Fibroblast of pulmonary artery (primary cell): ENCODE data around the gene POLR2H.

ENCODE experiments used
- DNase-seq: peaks from one replicate; pipeline ENCODE4 v3.0.0-alpha.2; 2010; ENCODE audit warnings: low read depth
- H3K4me3 ChIP-seq: replicated peaks from 2 replicates; pipeline ENCODE4 v1.5.1; 2011; ENCODE audit warnings: low read depth, mild to moderate bottlenecking, control low read depth, low read length, moderate library complexity
- TF ChIP-seq, protein P1 (sequence below): IDR thresholded peaks from 2 replicates; pipeline ENCODE4 v1.5.1; 2011; ENCODE audit warnings: mild to moderate bottlenecking, control low read depth, low read length, inconsistent platforms; ENCODE audit errors: missing control alignments

Gene POLR2H

GRCh38 chr3:184399410-184399809 is 37.9 kb downstream of the POLR2H start:
- TF ChIP-seq, protein P1, sequence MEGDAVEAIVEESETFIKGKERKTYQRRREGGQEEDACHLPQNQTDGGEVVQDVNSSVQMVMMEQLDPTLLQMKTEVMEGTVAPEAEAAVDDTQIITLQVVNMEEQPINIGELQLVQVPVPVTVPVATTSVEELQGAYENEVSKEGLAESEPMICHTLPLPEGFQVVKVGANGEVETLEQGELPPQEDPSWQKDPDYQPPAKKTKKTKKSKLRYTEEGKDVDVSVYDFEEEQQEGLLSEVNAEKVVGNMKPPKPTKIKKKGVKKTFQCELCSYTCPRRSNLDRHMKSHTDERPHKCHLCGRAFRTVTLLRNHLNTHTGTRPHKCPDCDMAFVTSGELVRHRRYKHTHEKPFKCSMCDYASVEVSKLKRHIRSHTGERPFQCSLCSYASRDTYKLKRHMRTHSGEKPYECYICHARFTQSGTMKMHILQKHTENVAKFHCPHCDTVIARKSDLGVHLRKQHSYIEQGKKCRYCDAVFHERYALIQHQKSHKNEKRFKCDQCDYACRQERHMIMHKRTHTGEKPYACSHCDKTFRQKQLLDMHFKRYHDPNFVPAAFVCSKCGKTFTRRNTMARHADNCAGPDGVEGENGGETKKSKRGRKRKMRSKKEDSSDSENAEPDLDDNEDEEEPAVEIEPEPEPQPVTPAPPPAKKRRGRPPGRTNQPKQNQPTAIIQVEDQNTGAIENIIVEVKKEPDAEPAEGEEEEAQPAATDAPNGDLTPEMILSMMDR: no peak
- H3K4me3 ChIP-seq: no peak overlapping the region
- peak; percentile 90 for DNase-seq

- H3K4me3 ChIP-seq: no peak overlapping the region
- TF ChIP-seq, protein P1: no peak
- DNase-seq: no peak
Observed at GRCh38 chr3:184405075-184406030, 43.8 kb downstream of the POLR2H start.

GRCh38 chr3:184409331-184409926 is 47.9 kb downstream of the POLR2H start:
- DNase-seq: no peak
- TF ChIP-seq, protein P1: no peak
- H3K4me3 ChIP-seq: no peak overlapping the region

GRCh38 chr3:184409946-184410500 is 48.5 kb downstream of the POLR2H start:
- H3K4me3 ChIP-seq: no peak overlapping the region
- DNase-seq: no peak
- TF ChIP-seq, protein P1: no peak

GRCh38 chr3:184414418-184415202 is 53.1 kb downstream of the POLR2H start:
- DNase-seq: no peak
- TF ChIP-seq, protein P1: no peak
- H3K4me3 ChIP-seq: no peak overlapping the region

- no peak for DNase-seq
- H3K4me3 ChIP-seq: no peak overlapping the region
- TF ChIP-seq, protein P1: no peak
Observed at GRCh38 chr3:184415203-184415490, 53.6 kb downstream of the POLR2H start.
